HL-60/S4 treated with phorbol 12-myristate 13-acetate at 8.2 ng/mL for 4 days and 3 days (cell line): ENCODE results near the gene AGPAT2.

Experiments used
- in situ Hi-C: fragments of 300-500 bp; cut with MboI; formaldehyde crosslinking; loops from 2 replicates; pipeline ENCODE4 v1.15.0; 2022; ENCODE audit warnings: low sequenced_read_pairs

AGPAT2 gene

GRCh38 chr9:136665111-136665703 is 22.1 kb downstream of the AGPAT2 start:
- in situ Hi-C loops, result no loop called here

GRCh38 chr9:136664000-136664915 is 23.0 kb downstream of the AGPAT2 start:
- in situ Hi-C loops, result no loop called here

- in situ Hi-C loops, result no loop called here
Measured at GRCh38 chr9:136662656-136663581, 24.3 kb downstream of the AGPAT2 start, which contains the start of gene EGFL7. Gene EGFL7, plus strand, starts transcription at chr9:136662916. Its CDS starts 5,367 bp downstream, at chr9:136668283.

GRCh38 chr9:136662326-136662655 is 25.0 kb downstream of the AGPAT2 start:
- in situ Hi-C loops, result no loop called here

GRCh38 chr9:136661641-136662325 is 25.5 kb downstream of the AGPAT2 start:
- in situ Hi-C loops, result no loop called here

- in situ Hi-C loops, result no loop called here
Measured at GRCh38 chr9:136660971-136661550, 26.2 kb downstream of the AGPAT2 start.

- in situ Hi-C loops, result no loop called here
Measured at GRCh38 chr9:136659861-136660784, 27.1 kb downstream of the AGPAT2 start.

- in situ Hi-C loops, result no loop called here
Measured at GRCh38 chr9:136658849-136659535, 28.3 kb downstream of the AGPAT2 start.

- in situ Hi-C loops, result no loop called here
Measured at GRCh38 chr9:136657974-136658848, 29.0 kb downstream of the AGPAT2 start.

GRCh38 chr9:136656795-136657611 is 30.3 kb downstream of the AGPAT2 start:
- in situ Hi-C loops, result no loop called here

GRCh38 chr9:136656183-136656738 is 31.0 kb downstream of the AGPAT2 start:
- in situ Hi-C loops, result no loop called here

- in situ Hi-C loops, result no loop called here
Measured at GRCh38 chr9:136655536-136656182, 31.6 kb downstream of the AGPAT2 start.

- in situ Hi-C loops, result no loop called here
Measured at GRCh38 chr9:136654820-136655535, 32.3 kb downstream of the AGPAT2 start.

- in situ Hi-C loops, result no loop called here
Measured at GRCh38 chr9:136653323-136654079, 33.8 kb downstream of the AGPAT2 start.

- in situ Hi-C loops, result no loop called here
Measured at GRCh38 chr9:136651860-136652259, 35.4 kb downstream of the AGPAT2 start.
